K562 (cell line): ENCODE results near the gene TCAF1. TPM values are rescaled to one million over a fixed set of nuclear protein-coding genes. Genes with fewer than 3 reads are reported as not detected.
"Not testable (repeated sequence)": the region's sequence is repeated elsewhere in the genome, so short reads cannot be mapped to it uniquely, and the experiment has no call there.

Experiments
- ATAC-seq: fragments of 200-7000 bp; cut with Tn5 transposase; 3 replicates; pipeline ENCODE4 v1.9.1; 2020; ENCODE audit warnings: moderate library complexity
- BruUV-seq: library from RNA; stranded (reverse); fragments of 400-500 nt; replicated peaks from 2 replicates; lab custom pipeline; 2021; lab: Mats Ljungman, UMichigan
- CTCF ChIA-PET: fragments of 300-600 bp; formaldehyde crosslinking; extraction: SDS; loops from one replicate; lab custom pipeline; 2021; ENCODE audit warnings: low intra/inter-chr PET ratio; lab: Yijun Ruan, JAX
- POLR2A ChIA-PET: fragments of 300-600, 350-650 bp; sonication (Branson Sonifier 250); formaldehyde crosslinking; extraction: SDS; loops from one replicate; lab custom pipeline; 2021; ENCODE audit warnings: antibody characterized with exemption, inconsistent platforms; lab: Yijun Ruan, JAX
- DNase-seq, 4 experiments: peaks; one replicate each; pipeline versions ENCODE4 v3.0.0 to v3.0.0-alpha.2; 2011 to 2018; ENCODE audit warnings: low spot score in 3 of 4, mixed read lengths in 3 of 4; ENCODE audit errors: extremely low read depth in 1 of 4
- FAIRE-seq: peaks from 2 replicates; lab custom pipeline; 2011; peaks lifted over from hg19 to GRCh38; lab: Jason Lieb, UNC
- H2AFZ ChIP-seq: 2 replicates; pipeline ENCODE4 v1.6.0; 2011; ENCODE audit warnings: low read depth, low read length, control low read depth, inconsistent platforms
- H3K27ac ChIP-seq: fragments of 200-600 bp; 3 replicates; pipeline ENCODE4 v1.8.0; 2011; ENCODE audit warnings: low read depth, mild to moderate bottlenecking, control low read depth, inconsistent platforms, low read length, moderate library complexity, mixed read lengths; ENCODE audit errors: extremely low read depth
- H3K27me3 ChIP-seq, 2 experiments: fragments of 300-600 bp in 1 of 2; 2 replicates in 1 of 2; 3 replicates in 1 of 2; pipeline versions ENCODE4 v1.6.0 to v1.8.0; 2011; ENCODE audit warnings: inconsistent platforms in 2 of 2, low read length in 2 of 2, mild to moderate bottlenecking in 1 of 2, mixed read lengths in 1 of 2, moderate library complexity in 1 of 2; ENCODE audit not compliant: control insufficient read depth in 2 of 2, insufficient read depth in 2 of 2
- H3K36me3 ChIP-seq: fragments of 300-600 bp; 3 replicates; pipeline ENCODE4 v1.8.0; 2011; ENCODE audit warnings: mild to moderate bottlenecking, low read length, inconsistent platforms; ENCODE audit not compliant: control insufficient read depth, insufficient read depth
- H3K4me1 ChIP-seq, 2 experiments: fragments of 200-600 bp in 1 of 2; replicated peaks in 1 of 2; 2 replicates in 1 of 2; 3 replicates in 1 of 2; pipeline versions ENCODE4 v1.5.1 to v1.8.0; 2011; ENCODE audit warnings: inconsistent platforms in 2 of 2, low read length in 2 of 2, mild to moderate bottlenecking in 1 of 2, mixed read lengths in 1 of 2, moderate library complexity in 1 of 2; ENCODE audit not compliant: control insufficient read depth in 2 of 2, insufficient read depth in 2 of 2
- H3K4me2 ChIP-seq: 2 replicates; pipeline ENCODE4 v1.6.1; 2011; ENCODE audit warnings: low read length, control low read depth, inconsistent platforms, mixed read lengths; ENCODE audit not compliant: insufficient read depth
- H3K4me3 ChIP-seq: fragments of 200-600 bp; sonication (generic), shearing (Covaris generic); 2 replicates; pipeline ENCODE4 v1.5.1; 2016; ENCODE audit warnings: control low read depth, inconsistent platforms
- H3K79me2 ChIP-seq: fragments of 200-600 bp; 3 replicates; pipeline ENCODE4 v1.8.0; 2011; ENCODE audit warnings: low read length, inconsistent platforms; ENCODE audit not compliant: control insufficient read depth, insufficient read depth
- H3K9ac ChIP-seq, 2 experiments: 2 replicates each; pipeline versions ENCODE4 v1.6.0 to v1.6.1; 2011; ENCODE audit warnings: low read depth in 2 of 2, low read length in 2 of 2, control low read depth in 1 of 2, inconsistent platforms in 1 of 2, mild to moderate bottlenecking in 1 of 2, mixed read lengths in 1 of 2; ENCODE audit not compliant: insufficient read depth in 1 of 2
- H3K9me1 ChIP-seq: one replicate; pipeline ENCODE4 v1.6.0; 2011; ENCODE audit warnings: inconsistent platforms, mild to moderate bottlenecking, low read length, moderate library complexity; ENCODE audit not compliant: control insufficient read depth, insufficient read depth
- H3K9me3 ChIP-seq: replicated peaks from 2 replicates; pipeline ENCODE4 v1.5.1; 2011; ENCODE audit warnings: low read depth, low read length, inconsistent platforms; ENCODE audit not compliant: control insufficient read depth, insufficient read depth
- H4K20me1 ChIP-seq: replicated peaks from 2 replicates; pipeline ENCODE4 v1.6.1; 2011; ENCODE audit warnings: low read length, inconsistent platforms, mixed read lengths; ENCODE audit not compliant: control insufficient read depth, insufficient read depth
- CREM ChIP-seq: IDR thresholded peaks from 2 replicates; pipeline ENCODE4 v1.6.1; 2014; ENCODE audit warnings: antibody characterized with exemption, low read depth
- MAZ ChIP-seq, 2 experiments: fragments of 450-650 bp in 1 of 2; sonication (generic) in 1 of 2; formaldehyde crosslinking; IDR thresholded peaks in 1 of 2; conservative IDR thresholded peaks in 1 of 2; 2 replicates each; pipeline versions ENCODE4 v1.4.0 to v1.5.0; 2020; ENCODE audit warnings: mild to moderate bottlenecking in 1 of 2, missing genetic modification reagents in 1 of 2
- PKNOX1 ChIP-seq: fragments of 450-650 bp; IDR thresholded peaks from 2 replicates; pipeline ENCODE4 v1.6.1; 2016
- RBFOX2 ChIP-seq: fragments of 200-400 bp; formaldehyde crosslinking; IDR thresholded peaks from 2 replicates; pipeline ENCODE4 v1.6.1; 2017; ENCODE audit warnings: low read depth, mild to moderate bottlenecking, low read length, moderate library complexity
- WGBS: fragments of 100-300 bp; shearing (Covaris generic); methylation state at CpG from one replicate; pipeline ENCODE4 v1.1.6; 2016; ENCODE audit warnings: low coverage, mixed read lengths; ENCODE audit not compliant: insufficient coverage; ENCODE audit errors: missing lambda C conversion rate; 5-methylcytosine and 5-hydroxymethylcytosine counted together
- in situ Hi-C: fragments of 300-500 bp; cut with MboI; formaldehyde crosslinking; loops from 4 replicates; pipeline ENCODE4 v1.15.0; 2018; ENCODE audit warnings: inconsistent platforms, mixed read lengths
- intact Hi-C: fragments of 100-400 bp; cut with micrococcal nuclease; formaldehyde crosslinking; loops from 2 replicates; pipeline ENCODE4 v1.14.2; 2022
- polyA plus RNA-seq, 8 experiments: library from polyadenylated mRNA; depleted of rRNA in 4 of 8; stranded (reverse) in 5 of 8; unstranded in 3 of 8; fragments of >200 nt; fragmentation: Nextera tagmentation in 2 of 8; fragmentation: Illumina TruSeq in 1 of 8; extraction: Ambion mirVana in 2 of 8; extraction: Trizol in 1 of 8; gene quantifications; 2 replicates each; pipeline versions ENCODE4 v1.2.1 to v1.2.3, GENCODE V29; 2011 to 2014; ENCODE audit warnings: inconsistent platforms in 1 of 8, missing spikeins in 1 of 8
- total RNA-seq, 7 experiments: library from RNA; depleted of rRNA in 6 of 7; stranded (reverse); fragments of >200 nt in 6 of 7; fragmentation: Illumina TruSeq in 2 of 7; extraction: Trizol in 2 of 7; gene quantifications; 2 replicates each; pipeline versions ENCODE4 v1.2.1 to v1.2.3, GENCODE V29; 2011 to 2021; ENCODE audit warnings: low replicate concordance in 1 of 7

The TCAF1 gene
- total and polyA plus RNA-seq, 9 of the 15 experiments (the other 6 are each of a cell fraction or from before 2014, with no cell fraction given) = 6.2 to 52.2 (median 24.4) TPM

DNA sequence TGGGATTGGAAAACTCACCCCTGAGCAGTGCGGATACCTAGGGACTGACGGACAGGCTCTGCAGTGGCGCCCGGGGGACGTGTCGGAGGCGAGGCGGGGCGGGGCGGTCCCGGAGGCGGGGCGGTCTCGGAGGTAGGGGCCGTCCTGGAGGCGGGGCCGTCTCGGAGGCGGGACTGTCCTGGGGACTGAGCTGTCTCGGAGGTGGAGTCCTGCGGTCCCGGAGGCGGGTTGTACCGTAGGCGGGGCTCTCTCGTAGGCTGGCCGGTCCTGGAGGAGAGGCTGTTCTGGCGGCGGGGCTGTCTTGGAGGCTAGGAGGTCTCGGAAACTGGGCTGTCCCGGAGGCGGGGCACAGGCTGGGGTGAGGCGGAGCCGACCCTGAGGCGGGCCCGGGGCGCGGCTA lies 65.4 kb downstream of the TCAF1 start:
- H3K4me2 ChIP-seq, H3K79me2 ChIP-seq, H3K9ac ChIP-seq, H3K9me3 ChIP-seq, H3K36me3 ChIP-seq, H3K4me1 ChIP-seq, H3K27me3 ChIP-seq, in situ Hi-C loops, H3K9me1 ChIP-seq, H3K27ac ChIP-seq, H4K20me1 ChIP-seq, POLR2A ChIA-PET, BruUV-seq, CTCF ChIA-PET, H2AFZ ChIP-seq, DNase-seq, intact Hi-C loops: not testable (repeated sequence)
- H3K4me3 ChIP-seq = peak overlapping the region; percentile 37
- ATAC-seq = peak; percentile 97
- FAIRE-seq = peak; percentile 97
- TF ChIP-seq CREM (peak; percentile 48; the same call in 1 of the 2 replicates), RBFOX2 (0 out of 2 replicates have a peak, but pooled peaks have one; percentile 27), MAZ (CRISPR knock-in tag; conservative IDR thresholded peaks at IDR 0.05 in 1 of 2, IDR thresholded peaks at IDR 0.05 in 1 of 2) (peak in 1 of 2 experiments; percentile 29; a peak in 1 of 4 replicates), PKNOX1 (0 out of 2 replicates have a peak, but pooled peaks have one; percentile 23)
- WGBS = 0% methylated on average over 9 of the region's 38 CpGs

DNA sequence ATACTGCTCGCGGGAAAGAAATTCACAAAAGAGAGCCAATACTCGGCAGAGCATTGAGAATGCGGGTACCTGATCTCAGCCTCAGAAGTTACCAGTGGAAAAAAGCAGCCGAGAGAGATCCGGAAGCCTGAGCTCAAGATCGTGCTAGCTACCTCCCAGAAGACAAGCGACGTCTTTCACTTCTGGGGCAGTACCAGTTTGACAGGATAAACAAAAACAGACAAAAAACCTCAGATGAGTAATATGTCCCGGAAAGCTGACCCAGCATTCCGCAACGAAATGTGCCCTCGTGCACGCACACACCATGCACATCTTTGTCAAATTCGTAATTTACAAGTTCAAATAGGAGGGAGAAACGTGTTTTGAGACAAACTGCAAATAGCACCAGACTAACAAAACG lies 65.9 kb downstream of the TCAF1 start:
- no CpG with 5 or more reads among the region's 17 CpGs for WGBS
- BruUV-seq = TSS peak; percentile 91
- H3K9ac ChIP-seq, H3K27ac ChIP-seq, POLR2A ChIA-PET, H4K20me1 ChIP-seq, H2AFZ ChIP-seq, H3K9me3 ChIP-seq, CTCF ChIA-PET, in situ Hi-C loops, H3K9me1 ChIP-seq, intact Hi-C loops, H3K36me3 ChIP-seq, DNase-seq, H3K79me2 ChIP-seq, H3K27me3 ChIP-seq, FAIRE-seq, H3K4me2 ChIP-seq, H3K4me1 ChIP-seq: not testable (repeated sequence)
- peak overlapping the region; percentile 37; the same call in 1 of the 2 replicates for H3K4me3 ChIP-seq
- peak; percentile 2 for ATAC-seq

GRCh38 chr7:143826578-143826977 lies 75.4 kb downstream of the TCAF1 start:
- H4K20me1 ChIP-seq, H3K36me3 ChIP-seq, H3K27ac ChIP-seq, CTCF ChIA-PET, H3K4me1 ChIP-seq, H3K9me3 ChIP-seq, POLR2A ChIA-PET, FAIRE-seq, DNase-seq, BruUV-seq, H3K9me1 ChIP-seq, H3K4me2 ChIP-seq, H3K4me3 ChIP-seq, in situ Hi-C loops, H2AFZ ChIP-seq, H3K79me2 ChIP-seq, intact Hi-C loops, H3K27me3 ChIP-seq, H3K9ac ChIP-seq: not testable (repeated sequence)
- ATAC-seq = peak; percentile 18; the same call in 2 of the 3 replicates
- WGBS = no CpG with 5 or more reads among the region's 5 CpGs
